GM21723 (cell line): Measurements from ENCODE around the gene PCDHA5.

Experiments used
- ATAC-seq: cut with Tn5 transposase; IDR thresholded peaks from one replicate; pipeline ENCODE4 v1.9.1; 2021; ENCODE audit warnings: mild to moderate bottlenecking, moderate library complexity; ENCODE audit not compliant: unreplicated experiment

Gene PCDHA5

DNA sequence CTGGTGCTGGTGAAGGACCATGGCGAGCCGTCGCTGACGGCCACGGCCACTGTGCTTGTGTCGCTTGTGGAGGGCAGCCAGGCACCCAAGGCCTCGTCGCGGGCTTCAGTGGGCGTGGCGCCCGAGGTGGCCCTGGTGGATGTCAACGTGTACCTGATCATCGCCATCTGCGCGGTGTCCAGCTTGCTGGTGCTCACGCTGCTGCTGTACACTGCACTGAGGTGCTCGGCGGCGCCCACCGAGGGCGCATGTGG lies 36.5 kb downstream of the PCDHA5 start:
- ATAC-seq: no peak

DNA sequence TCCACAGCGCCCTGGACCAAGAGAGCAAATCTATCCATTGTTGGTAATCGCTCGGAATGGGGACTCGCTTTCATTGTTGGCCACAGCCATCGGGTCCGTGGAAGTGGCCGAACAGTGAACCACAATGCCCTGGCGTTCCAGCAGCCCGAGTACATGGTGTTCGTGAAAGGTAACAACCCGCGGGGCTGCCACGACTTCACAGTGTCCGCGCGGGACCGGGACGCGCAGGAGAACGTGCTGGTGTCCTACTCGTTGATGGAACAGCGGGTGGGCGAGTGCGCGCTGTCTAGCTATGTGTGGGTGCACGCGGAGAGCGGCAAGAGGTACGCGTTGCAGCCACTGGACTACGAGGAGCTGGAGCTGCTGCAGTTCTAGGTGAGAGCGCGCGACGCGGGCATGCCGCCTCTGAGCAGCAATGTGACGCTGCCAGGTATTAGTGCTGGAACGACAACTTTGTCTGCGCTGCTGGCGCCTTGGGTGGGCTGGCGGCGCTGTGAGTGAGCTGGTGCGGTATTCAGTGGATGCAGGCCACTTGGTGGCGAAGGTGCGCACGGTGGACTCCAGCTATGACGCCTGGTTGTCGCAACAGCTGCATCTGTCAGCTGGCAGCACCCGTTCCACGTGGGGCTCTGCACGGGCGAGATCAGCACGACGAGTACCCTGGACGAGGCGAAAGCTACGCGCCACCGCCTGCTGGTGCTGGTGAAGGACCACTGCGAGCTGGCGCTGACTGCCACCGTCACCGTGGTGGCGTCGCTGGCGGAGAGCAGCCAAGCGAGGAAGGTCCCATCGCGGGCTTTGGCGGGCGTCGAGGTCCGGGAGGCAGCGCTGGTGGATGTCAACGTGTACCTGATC lies 41.3 kb downstream of the PCDHA5 start:
- no peak for ATAC-seq

GRCh38 chr5:140868721-140869554 lies 47.5 kb downstream of the PCDHA5 start, which contains the start of gene PCDHA11:
PCDHA11 (plus strand) TSS chr5:140868957; CDS start chr5:140869104, 147 bp downstream.
- no peak for ATAC-seq

DNA sequence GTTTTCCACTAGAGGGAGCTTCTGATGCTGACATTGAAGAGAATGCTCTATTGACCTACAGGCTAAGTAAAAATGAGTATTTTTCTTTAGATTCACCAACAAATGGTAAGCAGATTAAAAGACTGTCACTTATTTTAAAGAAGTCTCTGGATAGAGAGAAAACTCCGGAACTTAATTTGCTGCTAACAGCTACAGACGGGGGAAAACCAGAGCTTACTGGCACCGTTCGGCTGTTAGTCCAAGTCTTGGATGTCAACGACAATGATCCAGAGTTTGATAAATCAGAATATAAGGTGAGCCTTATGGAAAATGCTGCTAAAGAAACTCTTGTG lies 48.1 kb downstream of the PCDHA5 start:
- no peak for ATAC-seq

GRCh38 chr5:140870221-140871201 lies 49.1 kb downstream of the PCDHA5 start:
- ATAC-seq: no peak
